Gastroesophageal sphincter (tissue), 4 donors: ENCODE measurements around the gene CISH. TPM values are rescaled to one million over a fixed set of nuclear protein-coding genes. Genes with fewer than 3 reads are reported as not detected.

Experiments
- ATAC-seq: fragments of 150-250 bp; one replicate; pipeline ENCODE4 v1.9.1; 2016; ENCODE audit warnings: mild to moderate bottlenecking, moderate library complexity
- H3K27ac ChIP-seq, 4 donors: fragments of 200-600 bp; sonication (generic) in 3 of 4; 1 replicate in 3 of 4; 2 replicates in 1 of 4; pipeline ENCODE4 v1.5.1; 2016 to 2019
- H3K27me3 ChIP-seq: fragments of 200-600 bp; sonication (generic); one replicate; pipeline ENCODE4 v1.5.1; 2019
- H3K36me3 ChIP-seq, 2 donors: fragments of 200-600 bp; sonication (generic); one replicate each; pipeline ENCODE4 v1.5.1; 2019; ENCODE audit warnings: control low read depth in 1 of 2
- H3K4me1 ChIP-seq, 3 donors: fragments of 200-600 bp; sonication (generic); 1 replicate in 2 of 3; 2 replicates in 1 of 3; pipeline ENCODE4 v1.5.1; 2016 to 2019; ENCODE audit warnings: control low read depth in 2 of 3
- H3K4me3 ChIP-seq, 2 donors: fragments of 200-600 bp; sonication (generic); one replicate each; pipeline ENCODE4 v1.5.1; 2019; ENCODE audit warnings: mild to moderate bottlenecking in 1 of 2, moderate library complexity in 1 of 2
- H3K9me3 ChIP-seq, 3 donors: fragments of 200-600 bp; sonication (generic); one replicate each; pipeline ENCODE4 v1.5.1; 2017 to 2019; ENCODE audit warnings: control low read depth in 2 of 3
- CTCF ChIP-seq, 4 experiments: fragments of 200-600 bp in 2 of 4; fragments of 450-650 bp in 2 of 4; sonication (generic) in 1 of 4; IDR thresholded peaks; one replicate each; pipeline ENCODE4 v1.5.1; 2017 to 2019; ENCODE audit warnings: antibody characterized with exemption in 4 of 4, mild to moderate bottlenecking in 2 of 4, moderate library complexity in 2 of 4
- EP300 ChIP-seq: sonication (generic); formaldehyde crosslinking; IDR thresholded peaks from one replicate; pipeline ENCODE4 v1.6.1; 2017; ENCODE audit warnings: antibody characterized with exemption, mild to moderate bottlenecking
- POLR2A ChIP-seq, 2 donors: fragments of 450-650 bp; IDR thresholded peaks; one replicate each; pipeline ENCODE4 v1.6.1; 2017; ENCODE audit warnings: antibody characterized with exemption in 2 of 2, mild to moderate bottlenecking in 2 of 2, moderate library complexity in 1 of 2
- POLR2AphosphoS5 ChIP-seq: sonication (generic); formaldehyde crosslinking; IDR thresholded peaks from one replicate; pipeline ENCODE4 v1.6.1; 2017; ENCODE audit warnings: antibody characterized with exemption
- WGBS, 2 donors: methylation state at CpG; one replicate each; pipeline ENCODE4 v1.1.5; 2018; ENCODE audit warnings: low coverage in 1 of 2; 5-methylcytosine and 5-hydroxymethylcytosine counted together
- total RNA-seq, 4 donors: library from RNA; depleted of rRNA; stranded (reverse); fragments of >200 nt; gene quantifications; one replicate each; pipeline ENCODE4 v1.1.0, GENCODE V29; 2016

CISH gene
- total RNA-seq, 4 donors from 2014 or later = 0.99 to 9.3 (median 3.6) TPM

- H3K4me1 ChIP-seq = peaks cover 0 to 48% (median 0%) of the 10 kb centered on the region in 3 donors
- no peak for TF ChIP-seq EP300
- TF ChIP-seq POLR2AphosphoS5 = no peak
- TF ChIP-seq POLR2A (IDR thresholded peaks at IDR 0.05) = no peak
- TF ChIP-seq CTCF (IDR thresholded peaks at IDR 0.05) = no peak
- no peak for ATAC-seq
- no CpG with 5 or more reads among the region's 6 CpGs for WGBS, 2 donors
- peak overlapping the region in 1 of 4 donors; percentile 46 for H3K27ac ChIP-seq
- H3K27me3 ChIP-seq = no peaks in the 10 kb centered on the region
- no peaks in the 10 kb centered on the region for H3K9me3 ChIP-seq
- peaks cover 0 to 60% of the 10 kb centered on the region in 2 donors for H3K36me3 ChIP-seq
- H3K4me3 ChIP-seq = no peak overlapping the region
Measured at GRCh38 chr3:50648313-50648712, 36.7 kb upstream of the CISH start.

GRCh38 chr3:50645378-50645777 is 33.8 kb upstream of the CISH start:
- Histone ChIP-seq H3K36me3 (peaks cover 0 to 89% of the 10 kb centered on the region in 2 donors), H3K27me3 (no peaks in the 10 kb centered on the region), H3K27ac (no peak overlapping the region), H3K9me3 (no peaks in the 10 kb centered on the region), H3K4me3 (no peak overlapping the region), H3K4me1 (peaks cover 0 to 47% (median 0%) of the 10 kb centered on the region in 3 donors)
- 43 to 100% methylated on average over 1 of the region's 2 CpGs for WGBS, 2 donors
- no peak for ATAC-seq
- no peak for TF ChIP-seq EP300
- TF ChIP-seq CTCF (IDR thresholded peaks at IDR 0.05) = no peak
- no peak for TF ChIP-seq POLR2A (IDR thresholded peaks at IDR 0.05)
- TF ChIP-seq POLR2AphosphoS5 = no peak

GRCh38 chr3:50644561-50644960 is 33.0 kb upstream of the CISH start:
- ATAC-seq = no peak
- Histone ChIP-seq H3K9me3 (no peaks in the 10 kb centered on the region), H3K4me3 (no peak overlapping the region), H3K4me1 (peaks cover 0 to 39% (median 0%) of the 10 kb centered on the region in 3 donors), H3K36me3 (peaks cover 0 to 95% of the 10 kb centered on the region in 2 donors), H3K27me3 (no peaks in the 10 kb centered on the region), H3K27ac (peak overlapping the region in 1 of 4 donors; percentile 11)
- 18 to 26% methylated on average over 2 to 4 of the region's 7 CpGs for WGBS, 2 donors
- no peak for TF ChIP-seq POLR2A (IDR thresholded peaks at IDR 0.05)
- TF ChIP-seq EP300 = no peak
- TF ChIP-seq CTCF (IDR thresholded peaks at IDR 0.05) = no peak
- TF ChIP-seq POLR2AphosphoS5 = no peak

- 67 to 83% methylated on average over 1 of the region's 1 CpG for WGBS, 2 donors
- Histone ChIP-seq H3K9me3 (no peaks in the 10 kb centered on the region), H3K27ac (no peak overlapping the region), H3K36me3 (peaks cover 0 to 76% of the 10 kb centered on the region in 2 donors), H3K27me3 (no peaks in the 10 kb centered on the region), H3K4me1 (peaks cover 0 to 30% (median 0%) of the 10 kb centered on the region in 3 donors), H3K4me3 (no peak overlapping the region)
- no peak for ATAC-seq
- TF ChIP-seq CTCF (IDR thresholded peaks at IDR 0.05) (no peak), POLR2A (IDR thresholded peaks at IDR 0.05) (no peak), POLR2AphosphoS5 (no peak), EP300 (no peak)
Measured at GRCh38 chr3:50642382-50642781, 30.8 kb upstream of the CISH start.

GRCh38 chr3:50639055-50639494 is 27.5 kb upstream of the CISH start:
- Histone ChIP-seq H3K36me3 (peaks cover 0 to 43% of the 10 kb centered on the region in 2 donors), H3K27ac (no peak overlapping the region), H3K9me3 (no peaks in the 10 kb centered on the region), H3K4me3 (no peak overlapping the region), H3K27me3 (no peaks in the 10 kb centered on the region), H3K4me1 (peaks cover 0 to 30% (median 0%) of the 10 kb centered on the region in 3 donors)
- TF ChIP-seq POLR2AphosphoS5 = no peak
- TF ChIP-seq EP300 = no peak
- no peak for TF ChIP-seq POLR2A (IDR thresholded peaks at IDR 0.05)
- TF ChIP-seq CTCF (IDR thresholded peaks at IDR 0.05) = no peak
- 92 to 100% methylated on average over 1 to 3 of the region's 6 CpGs for WGBS, 2 donors
- ATAC-seq = no peak
